Esophagus muscularis mucosa (tissue), 3 donors: ENCODE measurements around the gene LMF2.

Experiments
- POLR2A ChIP-seq: fragments of 450-650 bp; IDR thresholded peaks from one replicate; pipeline ENCODE4 v1.6.1; 2017; ENCODE audit warnings: antibody characterized with exemption, moderate library complexity, mild to moderate bottlenecking, low read depth
- POLR2AphosphoS5 ChIP-seq, 2 donors: sonication (generic); formaldehyde crosslinking; IDR thresholded peaks; one replicate each; pipeline ENCODE4 v1.6.1; 2017; ENCODE audit warnings: antibody characterized with exemption in 2 of 2
- TF ChIP-seq, protein P1 (sequence below), 3 experiments: fragments of 200-600 bp in 2 of 3; fragments of 450-650 bp in 1 of 3; sonication (generic) in 2 of 3; IDR thresholded peaks; one replicate each; pipeline ENCODE4 v1.5.1; 2017 to 2019; ENCODE audit warnings: antibody characterized with exemption in 3 of 3, mild to moderate bottlenecking in 2 of 3, moderate library complexity in 1 of 3

DNA sequence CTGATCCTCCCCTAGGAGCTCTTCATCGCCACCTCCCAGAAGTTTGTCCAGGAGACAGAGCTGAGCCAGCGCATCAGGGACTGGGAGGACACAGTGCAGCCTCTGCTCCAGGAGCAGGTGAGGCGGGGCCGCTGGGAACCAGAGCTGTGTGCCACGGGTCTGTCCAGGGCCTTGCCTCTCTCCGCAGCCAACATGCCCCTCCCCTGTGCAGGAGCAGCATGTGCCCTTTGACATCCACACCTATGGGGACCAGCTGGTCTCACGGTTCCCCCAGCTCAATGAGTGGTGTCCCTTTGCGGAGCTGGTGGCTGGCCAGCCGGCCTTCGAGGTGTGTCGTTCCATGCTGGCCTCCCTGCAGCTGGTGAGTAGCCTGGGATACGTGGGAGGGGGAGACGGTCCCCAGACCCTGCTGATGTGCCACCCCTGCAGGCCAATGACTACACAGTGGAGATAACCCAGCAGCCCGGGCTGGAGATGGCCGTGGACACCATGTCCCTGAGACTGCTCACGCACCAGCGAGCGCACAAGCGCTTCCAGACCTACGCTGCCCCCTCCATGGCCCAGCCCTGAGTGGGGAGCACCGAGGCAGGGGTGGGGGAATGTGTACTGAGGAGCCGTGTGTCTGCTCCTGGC is 15.4 kb upstream of the LMF2 start:
- TF ChIP-seq, protein P1, sequence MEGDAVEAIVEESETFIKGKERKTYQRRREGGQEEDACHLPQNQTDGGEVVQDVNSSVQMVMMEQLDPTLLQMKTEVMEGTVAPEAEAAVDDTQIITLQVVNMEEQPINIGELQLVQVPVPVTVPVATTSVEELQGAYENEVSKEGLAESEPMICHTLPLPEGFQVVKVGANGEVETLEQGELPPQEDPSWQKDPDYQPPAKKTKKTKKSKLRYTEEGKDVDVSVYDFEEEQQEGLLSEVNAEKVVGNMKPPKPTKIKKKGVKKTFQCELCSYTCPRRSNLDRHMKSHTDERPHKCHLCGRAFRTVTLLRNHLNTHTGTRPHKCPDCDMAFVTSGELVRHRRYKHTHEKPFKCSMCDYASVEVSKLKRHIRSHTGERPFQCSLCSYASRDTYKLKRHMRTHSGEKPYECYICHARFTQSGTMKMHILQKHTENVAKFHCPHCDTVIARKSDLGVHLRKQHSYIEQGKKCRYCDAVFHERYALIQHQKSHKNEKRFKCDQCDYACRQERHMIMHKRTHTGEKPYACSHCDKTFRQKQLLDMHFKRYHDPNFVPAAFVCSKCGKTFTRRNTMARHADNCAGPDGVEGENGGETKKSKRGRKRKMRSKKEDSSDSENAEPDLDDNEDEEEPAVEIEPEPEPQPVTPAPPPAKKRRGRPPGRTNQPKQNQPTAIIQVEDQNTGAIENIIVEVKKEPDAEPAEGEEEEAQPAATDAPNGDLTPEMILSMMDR (IDR thresholded peaks at IDR 0.05), result no peak
- TF ChIP-seq POLR2A, result no peak
- TF ChIP-seq POLR2AphosphoS5 (IDR thresholded peaks at IDR 0.05), result no peak
